Progenitor cell of endocrine pancreas (in vitro differentiated cells): Measurements from ENCODE around the gene DCUN1D5. TPM values are rescaled to one million over a fixed set of nuclear protein-coding genes. Genes with fewer than 3 reads are reported as not detected.
A peak's percentile ranks its signal among the peaks of the same experiment; 100 is the strongest.

Experiments used
- DNase-seq: peaks from one replicate; pipeline ENCODE4 v3.0.0; 2021; ENCODE audit warnings: low spot score; ENCODE audit not compliant: unreplicated experiment
- H3K27ac Mint-ChIP-seq: 2 replicates; pipeline ENCODE4 v1.8.0; 2021; ENCODE audit warnings: mild to moderate bottlenecking, moderate library complexity, mixed read lengths
- H3K27me3 Mint-ChIP-seq: 2 replicates; pipeline ENCODE4 v1.8.0; 2021; ENCODE audit warnings: mixed read lengths
- H3K36me3 Mint-ChIP-seq: 2 replicates; pipeline ENCODE4 v1.8.0; 2022; ENCODE audit warnings: mixed read lengths; ENCODE audit not compliant: insufficient read depth
- H3K4me1 Mint-ChIP-seq: 2 replicates; pipeline ENCODE4 v1.8.0; 2021; ENCODE audit warnings: low read depth, mixed read lengths
- H3K4me3 Mint-ChIP-seq: 2 replicates; pipeline ENCODE4 v1.8.0; 2021; ENCODE audit warnings: low read depth, mild to moderate bottlenecking, moderate library complexity, mixed read lengths
- H3K9me3 Mint-ChIP-seq: 2 replicates; pipeline ENCODE4 v1.8.0; 2021; ENCODE audit warnings: low read depth, mixed read lengths
- long read RNA-seq: library from polyadenylated mRNA; unstranded; transcript quantifications from one replicate; pipeline ENCODE4 v2.0.0, GENCODE V29; 2020
- total RNA-seq: library from RNA; stranded (reverse); gene quantifications from 2 replicates; pipeline ENCODE4 v1.2.1, GENCODE V29; 2021
- TF ChIP-seq, protein P1 (sequence below): fragments of 200-600 bp; sonication (generic); IDR thresholded peaks from one replicate; pipeline ENCODE4 v1.5.0; 2021; ENCODE audit warnings: antibody characterized with exemption, mild to moderate bottlenecking; ENCODE audit not compliant: unreplicated experiment

DCUN1D5 gene
- total RNA-seq: 31.8 and 35.9 TPM in 2 replicates
- long read RNA-seq, transcript DCUN1D5-201 (8 exons, 1,337 nt): major isoform, 62 of 72 reads
- long read RNA-seq, partial matches to known transcripts: 1 of 72 reads
- long read RNA-seq, other reads (novel, unspliced or antisense): 7 of 72 reads

DNA sequence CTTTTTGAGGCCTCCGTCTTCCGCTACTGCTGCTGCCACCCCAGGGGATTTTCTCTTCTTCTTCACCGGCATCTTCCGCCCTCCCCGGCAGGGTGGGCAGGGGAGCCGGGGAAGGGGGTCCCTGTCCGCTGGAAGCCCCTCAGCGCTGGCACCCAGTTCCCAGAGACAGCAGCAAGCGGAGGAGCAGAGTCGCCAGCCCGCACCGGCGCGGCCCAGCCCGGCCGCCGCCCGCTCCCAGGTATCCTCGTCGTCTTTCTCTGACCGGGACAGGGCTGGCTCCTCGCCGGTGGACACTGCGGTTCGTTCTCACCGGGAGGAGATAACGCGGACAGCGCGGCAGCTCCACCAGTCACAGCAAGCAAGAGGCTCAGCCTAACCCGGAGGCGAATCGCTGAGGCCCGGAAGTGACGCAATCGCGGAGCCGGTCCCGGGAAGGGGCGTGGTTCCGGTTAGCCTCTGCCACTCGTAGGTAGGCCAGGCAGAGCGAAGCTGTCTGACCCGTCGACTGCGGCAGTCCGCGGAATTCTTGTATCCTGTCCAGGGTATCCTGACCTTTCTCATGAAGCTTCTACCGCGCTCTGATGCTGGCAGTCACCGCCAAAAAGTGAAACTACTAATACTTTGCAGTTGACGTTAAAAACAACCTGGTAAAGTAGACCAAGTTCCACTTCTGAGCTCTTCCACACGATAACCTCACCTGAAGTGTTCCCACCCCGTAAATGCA lies at the start of gene DCUN1D5:
Gene DCUN1D5, minus strand, starts transcription at position 360 of the 724 bp plus-strand sequence. Its CDS starts 288 bp downstream, at position 72.
- peaks cover 23% of the 10 kb centered on the region for H3K27me3 Mint-ChIP-seq
- H3K4me3 Mint-ChIP-seq: peak within 1 kb of the TSS; percentile 88
- no peaks in the 10 kb centered on the region for H3K9me3 Mint-ChIP-seq
- peak; percentile 91 for DNase-seq
- peak within 1 kb of the TSS; percentile 98 for H3K27ac Mint-ChIP-seq
- peaks cover 2% of the 10 kb centered on the region for H3K36me3 Mint-ChIP-seq
- H3K4me1 Mint-ChIP-seq: peaks cover 15% of the 10 kb centered on the region
- TF ChIP-seq, protein P1, sequence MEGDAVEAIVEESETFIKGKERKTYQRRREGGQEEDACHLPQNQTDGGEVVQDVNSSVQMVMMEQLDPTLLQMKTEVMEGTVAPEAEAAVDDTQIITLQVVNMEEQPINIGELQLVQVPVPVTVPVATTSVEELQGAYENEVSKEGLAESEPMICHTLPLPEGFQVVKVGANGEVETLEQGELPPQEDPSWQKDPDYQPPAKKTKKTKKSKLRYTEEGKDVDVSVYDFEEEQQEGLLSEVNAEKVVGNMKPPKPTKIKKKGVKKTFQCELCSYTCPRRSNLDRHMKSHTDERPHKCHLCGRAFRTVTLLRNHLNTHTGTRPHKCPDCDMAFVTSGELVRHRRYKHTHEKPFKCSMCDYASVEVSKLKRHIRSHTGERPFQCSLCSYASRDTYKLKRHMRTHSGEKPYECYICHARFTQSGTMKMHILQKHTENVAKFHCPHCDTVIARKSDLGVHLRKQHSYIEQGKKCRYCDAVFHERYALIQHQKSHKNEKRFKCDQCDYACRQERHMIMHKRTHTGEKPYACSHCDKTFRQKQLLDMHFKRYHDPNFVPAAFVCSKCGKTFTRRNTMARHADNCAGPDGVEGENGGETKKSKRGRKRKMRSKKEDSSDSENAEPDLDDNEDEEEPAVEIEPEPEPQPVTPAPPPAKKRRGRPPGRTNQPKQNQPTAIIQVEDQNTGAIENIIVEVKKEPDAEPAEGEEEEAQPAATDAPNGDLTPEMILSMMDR: no peak

DNA sequence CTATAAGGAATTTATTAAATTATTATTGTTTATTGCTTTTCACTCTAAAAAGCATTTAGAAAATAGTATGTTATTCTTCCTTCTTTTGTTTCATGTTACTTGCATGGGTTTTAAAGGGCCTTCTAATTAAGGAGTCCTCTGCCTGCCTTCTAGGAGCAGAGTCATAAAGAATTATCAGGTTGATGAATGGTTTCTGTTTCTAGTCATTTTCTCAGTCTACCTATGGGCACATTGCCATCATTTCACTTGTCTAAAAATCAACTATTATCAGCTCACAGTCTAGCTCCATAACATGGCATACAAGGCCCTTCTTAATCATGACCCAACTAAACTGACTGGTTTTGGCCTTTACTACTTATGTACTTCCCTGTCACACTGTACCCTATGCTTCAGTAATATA lies 33.5 kb upstream of the DCUN1D5 start:
- Mint-ChIP-seq H3K4me1 (no peaks in the 10 kb centered on the region), H3K36me3 (no peaks in the 10 kb centered on the region), H3K27me3 (no peaks in the 10 kb centered on the region), H3K4me3 (no peak overlapping the region), H3K27ac (no peak overlapping the region), H3K9me3 (no peaks in the 10 kb centered on the region)
- DNase-seq: no peak
- TF ChIP-seq, protein P1: no peak

DNA sequence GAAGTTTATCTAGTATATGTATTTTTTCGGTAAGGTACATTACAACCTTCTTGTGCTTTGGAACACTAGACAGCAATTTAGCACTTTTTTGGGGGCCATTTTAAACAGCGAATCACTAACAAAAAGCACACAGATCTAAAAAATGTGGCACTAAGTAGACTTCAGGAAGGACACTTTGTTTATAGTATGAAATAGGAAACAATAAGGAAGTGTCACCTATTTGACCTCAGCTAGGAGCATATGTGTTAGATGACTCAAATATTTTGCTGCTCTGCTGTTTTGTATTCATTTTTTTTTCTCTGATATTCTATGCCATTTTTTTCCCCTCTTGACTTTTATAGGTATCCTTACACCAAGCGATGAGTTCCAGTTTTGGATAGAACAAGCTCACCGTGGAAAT lies 22.9 kb upstream of the DCUN1D5 start:
- Mint-ChIP-seq H3K4me1 (no peaks in the 10 kb centered on the region), H3K27ac (no peak overlapping the region), H3K36me3 (peaks cover 11% of the 10 kb centered on the region), H3K9me3 (peaks cover 2% of the 10 kb centered on the region), H3K27me3 (no peaks in the 10 kb centered on the region), H3K4me3 (no peak overlapping the region)
- DNase-seq: no peak
- TF ChIP-seq, protein P1: no peak

DNA sequence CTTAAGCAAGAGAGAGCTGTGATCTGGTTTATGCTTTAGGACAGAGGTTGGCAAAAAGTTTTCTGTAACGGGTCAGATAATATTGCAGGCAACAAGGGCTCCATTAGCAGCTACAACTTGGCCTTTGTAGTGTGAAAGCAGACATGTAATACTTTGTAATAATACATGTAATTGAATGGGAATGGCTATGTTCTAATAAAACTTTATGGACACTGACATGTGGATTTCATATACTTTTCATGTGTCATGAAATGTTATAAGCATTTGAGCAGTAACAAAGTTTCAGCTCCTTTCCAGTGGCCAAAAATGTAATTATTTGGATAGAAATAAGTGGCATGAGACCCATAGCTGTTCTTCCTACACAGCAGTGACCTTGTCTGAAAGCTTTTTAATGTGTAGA lies 20.4 kb upstream of the DCUN1D5 start:
- Mint-ChIP-seq H3K9me3 (peaks cover 2% of the 10 kb centered on the region), H3K27ac (no peak overlapping the region), H3K4me3 (no peak overlapping the region), H3K36me3 (peaks cover 9% of the 10 kb centered on the region), H3K4me1 (no peaks in the 10 kb centered on the region), H3K27me3 (no peaks in the 10 kb centered on the region)
- no peak for DNase-seq
- TF ChIP-seq, protein P1: no peak

DNA sequence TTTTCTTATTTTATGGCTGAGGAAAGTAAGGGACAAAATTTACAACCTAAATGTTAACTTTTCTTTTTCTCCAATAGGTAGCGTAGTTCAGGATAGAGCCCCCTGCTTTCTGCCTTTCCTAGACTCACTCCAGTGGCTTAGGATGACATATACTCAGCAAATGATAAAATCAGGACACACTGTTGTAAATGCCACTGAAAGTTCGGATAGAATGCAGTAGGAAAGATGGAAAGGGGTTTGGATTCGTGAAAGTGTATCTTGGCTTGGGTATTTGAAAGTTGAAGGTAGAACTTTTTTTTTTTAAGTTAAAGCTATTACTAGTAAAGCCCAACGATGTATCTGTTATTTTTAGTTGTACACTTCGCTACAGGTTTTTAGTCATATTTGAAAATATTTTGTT lies 19.4 kb upstream of the DCUN1D5 start:
- no peak for DNase-seq
- H3K36me3 Mint-ChIP-seq: peaks cover 9% of the 10 kb centered on the region
- peaks cover 2% of the 10 kb centered on the region for H3K9me3 Mint-ChIP-seq
- TF ChIP-seq, protein P1: no peak
- H3K27me3 Mint-ChIP-seq: no peaks in the 10 kb centered on the region
- no peak overlapping the region for H3K27ac Mint-ChIP-seq
- H3K4me3 Mint-ChIP-seq: no peak overlapping the region
- no peaks in the 10 kb centered on the region for H3K4me1 Mint-ChIP-seq
